AG09319 (cell line): Measurements from ENCODE around the gene ACSM4.
"Not testable (repeated sequence)": the region's sequence is repeated elsewhere in the genome, so short reads cannot be mapped to it uniquely, and the experiment has no call there.

Experiments
- DNase-seq: peaks from one replicate; pipeline ENCODE4 v3.0.0-alpha.2; 2010; ENCODE audit warnings: low read depth; ENCODE audit errors: extremely low read depth
- TF ChIP-seq, protein P1 (sequence below): IDR thresholded peaks from 2 replicates; pipeline ENCODE4 v1.5.1; 2011; ENCODE audit warnings: low read depth, mild to moderate bottlenecking, inconsistent platforms, low read length, moderate library complexity

ACSM4 gene

GRCh38 chr12:7303230-7303629 is 642 bp upstream of the ACSM4 start:
- DNase-seq: no peak
- TF ChIP-seq, protein P1, sequence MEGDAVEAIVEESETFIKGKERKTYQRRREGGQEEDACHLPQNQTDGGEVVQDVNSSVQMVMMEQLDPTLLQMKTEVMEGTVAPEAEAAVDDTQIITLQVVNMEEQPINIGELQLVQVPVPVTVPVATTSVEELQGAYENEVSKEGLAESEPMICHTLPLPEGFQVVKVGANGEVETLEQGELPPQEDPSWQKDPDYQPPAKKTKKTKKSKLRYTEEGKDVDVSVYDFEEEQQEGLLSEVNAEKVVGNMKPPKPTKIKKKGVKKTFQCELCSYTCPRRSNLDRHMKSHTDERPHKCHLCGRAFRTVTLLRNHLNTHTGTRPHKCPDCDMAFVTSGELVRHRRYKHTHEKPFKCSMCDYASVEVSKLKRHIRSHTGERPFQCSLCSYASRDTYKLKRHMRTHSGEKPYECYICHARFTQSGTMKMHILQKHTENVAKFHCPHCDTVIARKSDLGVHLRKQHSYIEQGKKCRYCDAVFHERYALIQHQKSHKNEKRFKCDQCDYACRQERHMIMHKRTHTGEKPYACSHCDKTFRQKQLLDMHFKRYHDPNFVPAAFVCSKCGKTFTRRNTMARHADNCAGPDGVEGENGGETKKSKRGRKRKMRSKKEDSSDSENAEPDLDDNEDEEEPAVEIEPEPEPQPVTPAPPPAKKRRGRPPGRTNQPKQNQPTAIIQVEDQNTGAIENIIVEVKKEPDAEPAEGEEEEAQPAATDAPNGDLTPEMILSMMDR: no peak

DNA sequence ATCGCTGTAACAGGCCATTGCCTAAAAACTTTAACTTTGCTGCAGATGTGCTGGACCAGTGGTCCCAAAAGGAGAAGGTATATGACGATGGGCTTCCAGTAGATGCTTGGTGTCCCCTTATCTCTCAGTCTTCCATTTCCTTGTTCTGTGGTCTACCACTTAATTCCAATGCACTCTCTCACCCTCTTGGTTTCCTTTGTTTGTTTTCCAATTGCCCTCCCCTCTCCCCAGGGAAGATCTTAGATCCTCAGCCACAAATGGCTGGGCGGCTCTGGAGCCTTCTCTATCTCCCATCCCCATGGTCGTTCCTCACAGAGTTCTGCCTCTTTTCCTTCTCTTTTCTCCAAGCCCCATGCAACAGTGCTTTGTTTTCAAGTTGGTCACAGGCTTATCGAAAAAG is 584 bp downstream of the ACSM4 start:
- DNase-seq: no peak
- TF ChIP-seq, protein P1: no peak

GRCh38 chr12:7310070-7310469 is 6.2 kb downstream of the ACSM4 start:
- TF ChIP-seq, protein P1: no peak
- DNase-seq: no peak

- TF ChIP-seq, protein P1: no peak; the same call in 1 of the 2 replicates
- DNase-seq: no peak
Measured at GRCh38 chr12:7319930-7320329, 16.1 kb downstream of the ACSM4 start.

DNA sequence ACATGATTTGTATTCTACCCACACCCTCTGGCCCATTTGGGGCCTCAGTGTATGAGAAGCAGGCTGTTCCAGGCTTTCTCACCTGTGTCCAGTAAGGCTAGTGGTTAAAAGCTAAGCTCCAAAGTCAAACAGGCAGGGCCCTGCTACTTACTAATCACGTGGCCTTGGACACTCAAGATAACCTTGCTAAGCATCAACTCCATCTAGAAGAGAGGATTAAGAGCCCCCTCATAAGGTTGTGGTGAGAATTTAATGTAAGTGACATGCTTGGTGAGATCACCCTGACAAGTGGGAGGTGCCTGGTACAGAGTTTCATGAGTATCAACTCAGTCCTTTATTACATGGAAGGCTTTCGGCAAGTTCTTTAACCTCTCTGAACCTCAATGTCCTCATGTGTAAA is 17.8 kb downstream of the ACSM4 start:
- no peak for DNase-seq
- TF ChIP-seq, protein P1: no peak

- DNase-seq: no peak
- TF ChIP-seq, protein P1: no peak
Measured at GRCh38 chr12:7322599-7322998, 18.7 kb downstream of the ACSM4 start.

DNA sequence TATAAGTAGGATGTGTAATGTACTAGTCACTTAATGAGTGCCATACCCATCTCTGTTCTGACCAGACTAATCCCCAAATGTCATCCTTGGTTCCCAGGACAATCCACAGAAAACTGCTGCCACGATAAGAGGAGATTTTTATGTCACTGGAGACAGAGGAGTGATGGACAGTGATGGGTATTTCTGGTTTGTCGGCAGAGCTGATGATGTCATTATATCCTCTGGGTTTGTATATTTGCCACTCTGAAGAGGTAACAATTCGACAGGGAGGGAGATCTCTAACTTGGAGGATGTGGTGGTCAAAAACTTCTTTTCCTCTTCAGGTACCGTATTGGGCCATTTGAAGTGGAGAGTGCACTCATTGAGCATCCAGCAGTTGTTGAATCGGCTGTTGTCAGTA is 20.3 kb downstream of the ACSM4 start:
- TF ChIP-seq, protein P1: no peak
- DNase-seq: no peak

GRCh38 chr12:7327918-7328317 is 24.0 kb downstream of the ACSM4 start:
- no peak for DNase-seq
- TF ChIP-seq, protein P1: no peak

DNA sequence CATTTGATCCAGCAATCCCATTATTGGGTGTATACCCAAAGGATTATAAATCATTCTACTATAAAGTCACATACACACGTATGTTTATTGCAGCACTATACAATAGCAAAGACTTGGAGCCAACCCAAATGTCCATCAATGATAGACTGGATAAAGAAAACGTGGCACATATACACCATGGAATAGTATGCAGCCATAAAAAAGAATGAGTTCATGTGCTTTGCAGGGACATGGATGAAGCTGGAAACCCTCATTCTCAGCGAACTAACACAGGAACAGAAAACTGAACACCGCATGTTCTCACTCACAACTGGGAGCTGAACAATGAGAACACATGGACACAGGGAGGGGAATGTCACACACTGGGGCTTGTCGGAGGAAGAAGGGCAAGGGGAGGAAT is 33.9 kb downstream of the ACSM4 start:
- DNase-seq: not testable (repeated sequence)
